K562 (cell line): ENCODE measurements around the gene OR2C1. TPM values are rescaled to one million over a fixed set of nuclear protein-coding genes. Genes with fewer than 3 reads are reported as not detected.

Source experiments
- ARHGAP35 ChIP-seq: fragments of 450-650 bp; IDR thresholded peaks from 2 replicates; pipeline ENCODE4 v1.6.1; 2018; ENCODE audit not compliant: partially characterized antibody
- CEBPG ChIP-seq, 3 experiments: fragments of 200-800 bp in 1 of 3; sonication (Bioruptor generic) in 1 of 3; sonication (generic) in 1 of 3; formaldehyde crosslinking in 1 of 3; IDR thresholded peaks in 2 of 3; conservative IDR thresholded peaks in 1 of 3; 2 replicates each; pipeline versions ENCODE4 v1.6.1 to v1.8.0; 2016 to 2022; ENCODE audit warnings: missing compliant biosample characterization in 2 of 3, missing genetic modification characterization in 2 of 3, mild to moderate bottlenecking in 1 of 3, missing genetic modification reagents in 1 of 3
- JUN ChIP-seq, 2 experiments: sonication (generic) in 1 of 2; formaldehyde crosslinking in 1 of 2; IDR thresholded peaks; 2 replicates each; pipeline versions ENCODE4 v1.6.1 to v1.8.0; 2012 to 2022; ENCODE audit warnings: borderline replicate concordance in 2 of 2, mild to moderate bottlenecking in 2 of 2, improper control_type of control experiment in 1 of 2, low read depth in 1 of 2, low read length in 1 of 2, missing genetic modification reagents in 1 of 2
- MGA ChIP-seq: fragments of 450-650 bp; IDR thresholded peaks from 2 replicates; pipeline ENCODE4 v1.6.1; 2016; ENCODE audit warnings: mild to moderate bottlenecking, moderate library complexity
- PRPF4 ChIP-seq: fragments of 200-400 bp; formaldehyde crosslinking; IDR thresholded peaks from one replicate; pipeline ENCODE4 v1.6.1; 2017; ENCODE audit warnings: low read length, low read depth, mild to moderate bottlenecking; ENCODE audit not compliant: insufficient read depth, poor library complexity, severe bottlenecking
- TEAD2 ChIP-seq: fragments of 450-650 bp; IDR thresholded peaks from 2 replicates; pipeline ENCODE4 v1.6.1; 2016; ENCODE audit warnings: missing genetic modification characterization, control low read depth, missing compliant biosample characterization
- ZNF431 ChIP-seq: sonication (generic); formaldehyde crosslinking; IDR thresholded peaks from 2 replicates; pipeline ENCODE4 v1.8.0; 2022; ENCODE audit warnings: mild to moderate bottlenecking, missing genetic modification reagents
- ZNF764 ChIP-seq: fragments of 250-450 bp; sonication (Bioruptor Pico); IDR thresholded peaks from 2 replicates; pipeline ENCODE4 v1.4.0; 2020; ENCODE audit warnings: low read depth, mild to moderate bottlenecking, moderate library complexity
- polyA plus RNA-seq, 8 experiments: library from polyadenylated mRNA; depleted of rRNA in 4 of 8; stranded (reverse) in 5 of 8; unstranded in 3 of 8; fragments of >200 nt; fragmentation: Nextera tagmentation in 2 of 8; fragmentation: Illumina TruSeq in 1 of 8; extraction: Ambion mirVana in 2 of 8; extraction: Trizol in 1 of 8; gene quantifications; 2 replicates each; pipeline versions ENCODE4 v1.2.1 to v1.2.3, GENCODE V29; 2011 to 2014; ENCODE audit warnings: inconsistent platforms in 1 of 8, missing spikeins in 1 of 8
- total RNA-seq, 7 experiments: library from RNA; depleted of rRNA in 6 of 7; stranded (reverse); fragments of >200 nt in 6 of 7; fragmentation: Illumina TruSeq in 2 of 7; extraction: Trizol in 2 of 7; gene quantifications; 2 replicates each; pipeline versions ENCODE4 v1.2.1 to v1.2.3, GENCODE V29; 2011 to 2021; ENCODE audit warnings: low replicate concordance in 1 of 7
- TF ChIP-seq, protein P1 (sequence below), 2 experiments: fragments of 450-650 bp; IDR thresholded peaks; 2 replicates each; pipeline ENCODE4 v1.6.1; 2016
- TF ChIP-seq, protein P2 (sequence below), 2 experiments: fragments of 250-450 bp in 1 of 2; fragments of 450-650 bp in 1 of 2; sonication (Bioruptor Pico) in 1 of 2; IDR thresholded peaks; 2 replicates each; pipeline versions ENCODE4 v1.6.1 to v1.8.0; 2016 to 2021; ENCODE audit warnings: mild to moderate bottlenecking in 2 of 2, moderate library complexity in 2 of 2, missing compliant biosample characterization in 1 of 2, missing genetic modification characterization in 1 of 2

OR2C1 gene
- total and polyA plus RNA-seq, 9 of the 15 experiments (the other 6 are each of a cell fraction or from before 2014, with no cell fraction given): not detected

DNA sequence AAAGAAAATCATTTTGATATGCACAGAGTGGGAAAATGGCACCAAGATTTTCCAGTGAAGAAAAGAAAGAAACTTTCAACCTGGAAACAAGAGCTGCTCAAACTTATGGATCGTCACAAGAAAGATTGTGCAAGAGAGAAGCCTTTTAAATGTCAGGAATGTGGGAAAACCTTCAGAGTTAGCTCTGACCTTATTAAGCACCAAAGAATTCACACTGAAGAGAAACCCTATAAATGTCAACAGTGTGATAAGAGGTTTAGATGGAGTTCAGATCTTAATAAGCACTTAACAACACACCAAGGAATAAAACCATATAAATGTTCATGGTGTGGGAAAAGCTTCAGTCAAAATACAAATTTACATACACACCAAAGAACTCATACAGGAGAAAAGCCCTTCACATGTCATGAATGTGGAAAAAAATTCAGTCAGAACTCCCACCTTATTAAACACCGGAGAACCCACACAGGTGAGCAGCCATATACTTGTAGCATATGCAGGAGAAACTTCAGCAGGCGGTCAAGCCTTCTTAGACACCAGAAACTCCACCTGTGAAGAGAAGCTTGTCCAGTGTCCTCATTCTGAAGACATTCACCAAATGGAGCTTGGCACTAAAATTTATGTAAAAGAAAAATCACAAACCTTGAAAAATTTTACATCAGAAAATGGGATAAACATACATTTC, 38.2 kb upstream of the OR2C1 start (continued):
- TF ChIP-seq, protein P1, sequence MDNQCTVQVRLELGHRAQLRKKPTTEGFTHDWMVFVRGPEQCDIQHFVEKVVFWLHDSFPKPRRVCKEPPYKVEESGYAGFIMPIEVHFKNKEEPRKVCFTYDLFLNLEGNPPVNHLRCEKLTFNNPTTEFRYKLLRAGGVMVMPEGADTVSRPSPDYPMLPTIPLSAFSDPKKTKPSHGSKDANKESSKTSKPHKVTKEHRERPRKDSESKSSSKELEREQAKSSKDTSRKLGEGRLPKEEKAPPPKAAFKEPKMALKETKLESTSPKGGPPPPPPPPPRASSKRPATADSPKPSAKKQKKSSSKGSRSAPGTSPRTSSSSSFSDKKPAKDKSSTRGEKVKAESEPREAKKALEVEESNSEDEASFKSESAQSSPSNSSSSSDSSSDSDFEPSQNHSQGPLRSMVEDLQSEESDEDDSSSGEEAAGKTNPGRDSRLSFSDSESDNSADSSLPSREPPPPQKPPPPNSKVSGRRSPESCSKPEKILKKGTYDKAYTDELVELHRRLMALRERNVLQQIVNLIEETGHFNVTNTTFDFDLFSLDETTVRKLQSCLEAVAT (IDR thresholded peaks at IDR 0.05): peak in 1 of 2 experiments; percentile 67; a peak in 1 of 4 replicates
- TF ChIP-seq JUN (IDR thresholded peaks at IDR 0.05; ENCODE audit: borderline replicate concordance, low read depth, low read length) (peak; percentile 75; the same call in 1 of the 2 replicates), JUN (CRISPR knock-in tag; IDR thresholded peaks at IDR 0.05; ENCODE audit: borderline replicate concordance) (no peak), TEAD2 (tag) (peak; percentile 62; the same call in 1 of the 2 replicates), PRPF4 (no peak), MGA (peak; percentile 55), ZNF431 (CRISPR knock-in tag) (no peak), CEBPG (CRISPR knock-in tag; IDR thresholded peaks at IDR 0.05) (no peak), CEBPG (tag; conservative IDR thresholded peaks at IDR 0.05 in 1 of 2, IDR thresholded peaks at IDR 0.05 in 1 of 2) (peak in 1 of 2 experiments; percentile 41; a peak in 1 of 4 replicates), ARHGAP35 (no peak), ZNF764 (CRISPR knock-in tag) (no peak)
- TF ChIP-seq, protein P2, sequence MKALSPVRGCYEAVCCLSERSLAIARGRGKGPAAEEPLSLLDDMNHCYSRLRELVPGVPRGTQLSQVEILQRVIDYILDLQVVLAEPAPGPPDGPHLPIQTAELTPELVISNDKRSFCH (CRISPR knock-in tag; IDR thresholded peaks at IDR 0.05): no peak
- TF ChIP-seq, protein P2 (tag; IDR thresholded peaks at IDR 0.05): peak; percentile 92
